Small intestine (tissue), 7 donors: ENCODE measurements around the gene NTNG1. TPM values are rescaled to one million over a fixed set of nuclear protein-coding genes. Genes with fewer than 3 reads are reported as not detected.

Source experiments
- DNase-seq, 2 donors: peaks; one replicate each; pipeline versions ENCODE4 v3.0.0 to v3.0.0-alpha.2; 2013
- FAIRE-seq: peaks from 2 replicates; lab custom pipeline; 2012; peaks lifted over from hg19 to GRCh38; lab: Jason Lieb, UNC
- H3K27ac ChIP-seq, 3 donors: one replicate each; pipeline ENCODE4 v1.5.1; 2013; ENCODE audit warnings: low read length in 2 of 3, mild to moderate bottlenecking in 2 of 3, control low read depth in 1 of 3, inconsistent platforms in 1 of 3, low read depth in 1 of 3, moderate library complexity in 1 of 3
- H3K27me3 ChIP-seq, 3 donors: one replicate each; pipeline ENCODE4 v1.6.1; 2013; ENCODE audit warnings: low read length in 3 of 3, inconsistent platforms in 1 of 3; ENCODE audit not compliant: control insufficient read depth in 3 of 3, insufficient read depth in 3 of 3
- H3K36me3 ChIP-seq, 3 donors: one replicate each; pipeline ENCODE4 v1.6.1; 2013; ENCODE audit warnings: low read length in 3 of 3, inconsistent platforms in 1 of 3, low read depth in 1 of 3, mild to moderate bottlenecking in 1 of 3, moderate library complexity in 1 of 3; ENCODE audit not compliant: control insufficient read depth in 3 of 3, insufficient read depth in 2 of 3
- H3K4me1 ChIP-seq, 3 donors: one replicate each; pipeline ENCODE4 v1.6.1; 2013; ENCODE audit warnings: low read length in 2 of 3, inconsistent platforms in 1 of 3, low read depth in 1 of 3, mild to moderate bottlenecking in 1 of 3, moderate library complexity in 1 of 3; ENCODE audit not compliant: control insufficient read depth in 3 of 3, insufficient read depth in 2 of 3
- H3K4me3 ChIP-seq, 3 donors: one replicate each; pipeline ENCODE4 v1.5.1; 2013; ENCODE audit warnings: low read length in 3 of 3, control low read depth in 1 of 3, inconsistent platforms in 1 of 3, low read depth in 1 of 3, mild to moderate bottlenecking in 1 of 3, moderate library complexity in 1 of 3
- H3K9me3 ChIP-seq, 2 donors: one replicate each; pipeline ENCODE4 v1.6.1; 2013; ENCODE audit warnings: low read depth in 1 of 2, low read length in 1 of 2; ENCODE audit not compliant: control insufficient read depth in 2 of 2, insufficient read depth in 1 of 2
- WGBS, 3 donors: extraction: QIAGEN DNeasy Blood & Tissue Kit; methylation state at CpG; one replicate each; pipeline ENCODE4 v1.1.7; 2013; 5-methylcytosine and 5-hydroxymethylcytosine counted together
- polyA plus RNA-seq, 4 donors: library from polyadenylated mRNA; stranded (reverse) in 3 of 4; unstranded in 1 of 4; fragments of 200-250 nt in 3 of 4; fragments of 120-200 nt in 1 of 4; gene quantifications; one replicate each; pipeline versions ENCODE4 v1.2.1 to v1.2.3, GENCODE V29; 2013
- donor health status: healthy with polysubstance abuse.
- donor health status: control.
- donor health status: control.
- donor health status: Bipolar disorder and iron deficiency.
- donor health status: healthy.

The NTNG1 gene
- polyA plus RNA-seq, 4 donors: 0.27 to 0.65 TPM; not detected in 2

GRCh38 chr1:107276247-107276646 lies 135.4 kb downstream of the NTNG1 start:
- H3K9me3 ChIP-seq: no peaks in the 10 kb centered on the region
- no peak overlapping the region for H3K4me3 ChIP-seq
- DNase-seq (no peak), FAIRE-seq (no peak)
- WGBS, 3 donors: 3 to 47% (median 8%) methylated on average over 1 of the region's 1 CpG
- H3K36me3 ChIP-seq: no peaks in the 10 kb centered on the region
- no peak overlapping the region for H3K27ac ChIP-seq
- H3K27me3 ChIP-seq: no peaks in the 10 kb centered on the region
- no peaks in the 10 kb centered on the region for H3K4me1 ChIP-seq

DNA sequence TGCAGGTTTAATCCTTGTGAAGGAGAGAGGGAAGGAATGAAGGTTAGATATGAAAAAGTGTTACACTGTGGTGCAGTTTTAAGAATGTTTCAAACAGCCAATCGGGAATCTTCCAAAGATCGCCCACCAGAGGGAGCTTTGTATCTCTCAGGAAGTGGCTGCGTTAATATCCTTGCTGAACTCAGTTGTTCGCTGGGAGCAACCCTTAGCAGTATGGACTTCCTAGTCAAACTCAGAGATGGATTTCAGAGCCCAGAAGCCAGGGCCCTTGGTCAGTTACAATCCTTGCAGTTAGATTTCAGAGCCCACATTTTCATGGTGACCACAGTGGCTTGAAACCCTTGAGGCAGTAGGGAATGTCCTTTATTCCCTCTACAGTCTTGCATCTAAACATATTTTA lies 136.2 kb downstream of the NTNG1 start:
- no peaks in the 10 kb centered on the region for H3K9me3 ChIP-seq
- H3K4me1 ChIP-seq: no peaks in the 10 kb centered on the region
- no peaks in the 10 kb centered on the region for H3K27me3 ChIP-seq
- FAIRE-seq: no peak
- no peaks in the 10 kb centered on the region for H3K36me3 ChIP-seq
- no peak overlapping the region for H3K4me3 ChIP-seq
- DNase-seq: peak; percentile 42 to 56
- 18 to 32% (median 18%) methylated on average over 4 of the region's 4 CpGs for WGBS, 3 donors
- H3K27ac ChIP-seq: no peak overlapping the region

- no peaks in the 10 kb centered on the region for H3K27me3 ChIP-seq
- whole genome bisulfite sequencing, 3 donors: 79 to 82% (median 81%) methylated on average over 4 of the region's 4 CpGs
- FAIRE-seq: no peak
Observed at GRCh38 chr1:107286125-107286524, 145.3 kb downstream of the NTNG1 start.

DNA sequence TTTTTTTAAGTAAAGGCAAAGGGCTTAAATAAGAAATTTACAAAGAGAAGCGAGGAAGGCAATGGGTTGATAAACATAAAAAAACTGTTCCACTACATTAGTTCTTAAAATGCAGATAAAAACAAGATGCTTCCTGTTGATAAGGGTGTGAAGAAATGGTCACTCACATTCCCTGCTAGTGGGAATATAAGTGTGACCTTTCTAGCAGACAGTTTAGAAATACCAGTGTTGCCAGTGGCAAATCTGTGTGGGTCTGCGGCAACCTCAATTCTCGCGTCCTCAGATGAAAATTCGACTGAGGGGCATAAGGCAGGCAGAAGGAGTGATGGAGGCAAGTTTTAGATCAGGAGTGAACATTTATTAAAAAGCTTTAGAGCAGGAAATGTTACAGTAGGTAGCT lies 151.1 kb downstream of the NTNG1 start:
- FAIRE-seq: no peak
- no peaks in the 10 kb centered on the region for H3K36me3 ChIP-seq
- no peak overlapping the region for H3K27ac ChIP-seq
- no peaks in the 10 kb centered on the region for H3K27me3 ChIP-seq
- 84 to 89% (median 89%) methylated on average over 5 of the region's 5 CpGs for WGBS, 3 donors
- DNase-seq: no peak
- no peaks in the 10 kb centered on the region for H3K4me1 ChIP-seq
- H3K4me3 ChIP-seq: no peak overlapping the region
- H3K9me3 ChIP-seq: no peaks in the 10 kb centered on the region

More at GRCh38 chr1:107286125-107286524, 145.3 kb downstream of the NTNG1 start:
- Histone ChIP-seq H3K4me3 (no peak overlapping the region), H3K36me3 (no peaks in the 10 kb centered on the region), H3K27ac (no peak overlapping the region), H3K4me1 (no peaks in the 10 kb centered on the region), H3K9me3 (no peaks in the 10 kb centered on the region)
- no peak for DNase-seq

DNA sequence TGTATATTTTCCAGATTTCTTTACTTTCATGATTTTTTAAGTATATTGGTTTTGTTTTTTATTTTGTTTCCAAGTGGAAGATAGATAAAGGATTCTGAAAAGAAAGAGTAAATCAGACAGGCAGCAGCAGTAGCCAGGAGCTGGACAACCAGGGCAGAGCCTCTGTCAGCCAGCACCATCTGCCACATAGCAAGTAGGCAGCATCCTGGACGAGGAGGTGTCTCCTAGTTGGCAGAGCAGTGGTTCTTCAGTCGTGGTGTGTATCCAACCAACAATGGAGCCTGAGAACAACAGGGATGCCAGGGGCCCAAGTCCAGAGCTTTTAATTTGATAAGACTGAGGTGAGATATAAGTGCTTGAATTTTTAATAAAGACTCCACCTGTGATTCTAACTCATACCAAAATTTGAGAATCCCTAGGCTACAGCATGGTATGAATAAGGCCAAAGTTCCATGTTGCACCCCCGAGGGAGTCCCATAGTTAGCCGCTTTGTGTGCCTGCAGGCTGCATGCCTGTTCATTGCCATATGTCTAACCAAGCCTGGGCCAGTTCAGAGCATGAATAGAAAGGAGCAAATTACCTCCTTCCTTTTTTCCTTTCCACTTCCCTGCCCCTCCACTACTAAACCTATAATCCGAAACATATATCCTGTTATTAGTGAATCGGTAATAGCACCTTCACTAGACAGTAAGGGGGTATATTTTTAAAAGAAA lies 153.2 kb downstream of the NTNG1 start:
- DNase-seq (no peak), FAIRE-seq (no peak)
- Histone ChIP-seq H3K9me3 (no peaks in the 10 kb centered on the region), H3K36me3 (no peaks in the 10 kb centered on the region), H3K27me3 (no peaks in the 10 kb centered on the region), H3K4me1 (no peaks in the 10 kb centered on the region), H3K27ac (no peak overlapping the region), H3K4me3 (no peak overlapping the region)
- 64 to 87% (median 64%) methylated on average over 6 of the region's 6 CpGs for WGBS, 3 donors

GRCh38 chr1:107294686-107295085 lies 153.8 kb downstream of the NTNG1 start:
- WGBS, 3 donors: 68 to 85% (median 83%) methylated on average over 1 of the region's 1 CpG
- H3K27me3 ChIP-seq: no peaks in the 10 kb centered on the region
- no peak overlapping the region for H3K4me3 ChIP-seq
- H3K27ac ChIP-seq: no peak overlapping the region
- no peaks in the 10 kb centered on the region for H3K36me3 ChIP-seq
- no peaks in the 10 kb centered on the region for H3K9me3 ChIP-seq
- no peak for DNase-seq
- FAIRE-seq: no peak
- no peaks in the 10 kb centered on the region for H3K4me1 ChIP-seq

DNA sequence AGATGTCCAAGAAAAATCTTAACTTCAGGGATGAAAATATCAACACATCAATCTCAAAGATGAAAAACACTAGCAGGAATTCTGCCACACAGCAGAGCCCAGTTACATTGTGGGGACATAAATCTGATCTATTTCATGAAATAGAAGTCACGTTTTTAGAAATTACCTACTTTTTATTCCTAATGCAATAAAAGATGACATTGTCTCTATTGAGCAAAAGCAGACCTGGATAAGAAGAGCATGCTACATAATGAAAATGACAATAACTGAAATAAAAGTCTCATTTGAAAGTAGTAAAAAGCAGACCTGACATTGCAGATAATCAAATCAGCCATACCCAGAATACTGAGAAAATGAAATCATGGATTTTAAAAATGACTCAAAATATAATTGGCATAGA lies 156.8 kb downstream of the NTNG1 start:
- no peak overlapping the region for H3K27ac ChIP-seq
- FAIRE-seq (no peak), DNase-seq (no peak)
- H3K27me3 ChIP-seq: no peaks in the 10 kb centered on the region
- H3K4me1 ChIP-seq: no peaks in the 10 kb centered on the region
- no peaks in the 10 kb centered on the region for H3K9me3 ChIP-seq
- H3K36me3 ChIP-seq: no peaks in the 10 kb centered on the region
- no peak overlapping the region for H3K4me3 ChIP-seq
- WGBS, 3 donors: 35 to 46% (median 40%) methylated on average over 1 of the region's 1 CpG

GRCh38 chr1:107298526-107298925 lies 157.7 kb downstream of the NTNG1 start:
- no peak overlapping the region for H3K27ac ChIP-seq
- H3K4me1 ChIP-seq: no peaks in the 10 kb centered on the region
- H3K9me3 ChIP-seq: no peaks in the 10 kb centered on the region
- H3K4me3 ChIP-seq: no peak overlapping the region
- no peak for FAIRE-seq
- DNase-seq: no peak
- H3K36me3 ChIP-seq: no peaks in the 10 kb centered on the region
- WGBS, 3 donors: 0 to 25% (median 15%) methylated on average over 1 of the region's 1 CpG
- H3K27me3 ChIP-seq: no peaks in the 10 kb centered on the region

GRCh38 chr1:107299521-107299920 lies 158.7 kb downstream of the NTNG1 start:
- no peak for DNase-seq
- H3K4me1 ChIP-seq: no peaks in the 10 kb centered on the region
- 49 to 74% (median 58%) methylated on average over 3 of the region's 3 CpGs for WGBS, 3 donors
- H3K9me3 ChIP-seq: no peaks in the 10 kb centered on the region
- no peak overlapping the region for H3K4me3 ChIP-seq
- no peak overlapping the region for H3K27ac ChIP-seq
- FAIRE-seq: no peak
- H3K36me3 ChIP-seq: no peaks in the 10 kb centered on the region
- no peaks in the 10 kb centered on the region for H3K27me3 ChIP-seq
